Neutrophil (primary cell): Measurements from ENCODE around the gene GOLGA5.

ENCODE experiments used
- H3K27ac ChIP-seq: fragments of 200-600 bp; sonication (generic); 2 replicates; pipeline ENCODE4 v1.5.1; 2016; ENCODE audit warnings: mild to moderate bottlenecking, moderate library complexity
- H3K27me3 ChIP-seq: fragments of 200-600 bp; sonication (generic); 2 replicates; pipeline ENCODE4 v1.6.0; 2016; ENCODE audit warnings: mild to moderate bottlenecking
- H3K36me3 ChIP-seq: fragments of 200-600 bp; sonication (generic); 2 replicates; pipeline ENCODE4 v1.5.1; 2017
- H3K4me1 ChIP-seq, 2 experiments: fragments of 200-600 bp in 1 of 2; sonication (generic) in 1 of 2; 1 replicate in 1 of 2; 2 replicates in 1 of 2; pipeline versions ENCODE4 v1.5.1 to v1.6.1; 2013 to 2016; ENCODE audit warnings: low read depth in 1 of 2, low read length in 1 of 2, mild to moderate bottlenecking in 1 of 2, moderate library complexity in 1 of 2; ENCODE audit not compliant: control insufficient read depth in 1 of 2, insufficient read depth in 1 of 2
- H3K4me3 ChIP-seq, 2 experiments: fragments of 200-600 bp in 1 of 2; sonication (generic) in 1 of 2; 1 replicate in 1 of 2; 2 replicates in 1 of 2; pipeline ENCODE4 v1.5.1; 2013 to 2016; ENCODE audit warnings: low read depth in 1 of 2, low read length in 1 of 2, mild to moderate bottlenecking in 1 of 2, moderate library complexity in 1 of 2
- H3K9me3 ChIP-seq: fragments of 200-600 bp; sonication (generic); 2 replicates; pipeline ENCODE4 v1.5.1; 2016
- CTCF ChIP-seq: fragments of 200-600 bp; sonication (generic); IDR thresholded peaks from 2 replicates; pipeline ENCODE4 v1.5.1; 2016; ENCODE audit warnings: antibody characterized with exemption

The GOLGA5 gene

DNA sequence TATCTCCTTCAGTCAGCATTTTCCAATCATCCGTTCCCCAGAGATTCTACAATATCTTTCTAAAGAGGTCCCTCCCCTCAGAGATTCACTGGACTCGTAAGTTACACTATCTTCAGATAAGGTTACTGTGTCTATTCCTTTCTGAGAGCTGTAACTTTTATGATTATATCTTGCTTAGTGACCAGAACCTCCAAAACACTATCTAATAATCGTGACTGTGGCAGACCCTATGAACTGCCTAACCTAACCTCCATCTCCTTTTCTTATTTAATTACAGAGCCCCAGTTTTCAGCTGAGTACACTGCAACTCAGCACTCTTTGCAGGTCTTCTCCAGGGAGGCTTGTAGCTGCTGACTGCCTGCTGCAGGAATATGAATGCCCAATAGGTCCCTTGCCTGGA, 90.3 kb downstream of the GOLGA5 start:
- no peak for TF ChIP-seq CTCF
- Histone ChIP-seq H3K9me3 (no peaks in the 10 kb centered on the region), H3K4me3 (no peak overlapping the region), H3K4me1 (no peaks in the 10 kb centered on the region), H3K27me3 (peaks cover 70% of the 10 kb centered on the region), H3K27ac (no peak overlapping the region), H3K36me3 (no peaks in the 10 kb centered on the region)

GRCh38 chr14:92885279-92886061, 91.4 kb downstream of the GOLGA5 start:
- H3K27me3 ChIP-seq: peaks cover 60% of the 10 kb centered on the region
- no peaks in the 10 kb centered on the region for H3K4me1 ChIP-seq
- no peaks in the 10 kb centered on the region for H3K9me3 ChIP-seq
- H3K36me3 ChIP-seq: no peaks in the 10 kb centered on the region
- H3K27ac ChIP-seq: no peak overlapping the region
- no peak overlapping the region for H3K4me3 ChIP-seq
- no peak for TF ChIP-seq CTCF

GRCh38 chr14:92886337-92886736, 92.2 kb downstream of the GOLGA5 start:
- Histone ChIP-seq H3K4me3 (no peak overlapping the region), H3K36me3 (no peaks in the 10 kb centered on the region), H3K27ac (no peak overlapping the region), H3K27me3 (peaks cover 54% of the 10 kb centered on the region), H3K4me1 (no peaks in the 10 kb centered on the region), H3K9me3 (no peaks in the 10 kb centered on the region)
- no peak for TF ChIP-seq CTCF

- Histone ChIP-seq H3K36me3 (no peaks in the 10 kb centered on the region), H3K27me3 (peaks cover 53% of the 10 kb centered on the region), H3K4me1 (no peaks in the 10 kb centered on the region), H3K9me3 (no peaks in the 10 kb centered on the region), H3K4me3 (no peak overlapping the region), H3K27ac (no peak overlapping the region)
- TF ChIP-seq CTCF: no peak
These were observed 93.1 kb downstream of the GOLGA5 start for GRCh38 chr14:92887157-92887556.

DNA sequence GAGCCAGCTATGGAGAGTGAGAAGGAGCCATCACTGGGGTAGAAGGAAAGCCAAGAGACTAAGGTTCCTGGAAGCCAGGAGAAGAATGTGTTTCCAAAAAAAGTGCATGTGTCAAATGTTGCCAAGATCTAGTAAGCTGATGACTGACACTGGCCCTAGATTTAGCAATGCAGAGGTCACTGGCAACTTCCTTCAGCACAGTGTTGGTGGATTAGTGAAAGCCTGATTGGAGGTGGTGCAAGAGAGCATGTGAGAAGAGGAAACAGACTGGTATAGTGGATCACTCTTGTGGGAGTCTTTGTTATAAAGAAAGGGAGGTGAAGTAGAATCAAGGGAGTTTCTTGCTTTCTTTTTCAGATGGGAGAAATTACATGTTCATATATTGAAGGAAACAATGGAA, 94.8 kb downstream of the GOLGA5 start:
- Histone ChIP-seq H3K4me3 (no peak overlapping the region), H3K4me1 (no peaks in the 10 kb centered on the region), H3K27ac (no peak overlapping the region), H3K36me3 (no peaks in the 10 kb centered on the region), H3K9me3 (no peaks in the 10 kb centered on the region), H3K27me3 (peaks cover 45% of the 10 kb centered on the region)
- TF ChIP-seq CTCF: no peak
